Endothelial cell of umbilical vein (primary cell): Measurements from ENCODE around the gene SCFD1. TPM values are rescaled to one million over a fixed set of nuclear protein-coding genes. Genes with fewer than 3 reads are reported as not detected.

Experiments
- BruUV-seq: library from RNA; stranded (reverse); fragments of 400-500 nt; replicated peaks from 2 replicates; lab custom pipeline; 2021; lab: Mats Ljungman, UMichigan
- CTCF ChIA-PET: fragments of 300-600, 350-600 bp; sonication (Branson Sonifier 250); formaldehyde crosslinking; loops from one replicate; lab custom pipeline; 2021; ENCODE audit warnings: antibody characterized with exemption, inconsistent platforms; lab: Charles Lee
- POLR2A ChIA-PET: fragments of 300-600, 350-600 bp; sonication (Branson Sonifier 250); formaldehyde crosslinking; loops from one replicate; lab custom pipeline; 2021; ENCODE audit warnings: antibody characterized with exemption, inconsistent platforms; lab: Charles Lee
- DNase-seq: peaks from one replicate; pipeline ENCODE4 v3.0.0-alpha.2; 2011; ENCODE audit warnings: low read depth, low spot score
- FAIRE-seq: peaks from 2 replicates; lab custom pipeline; 2011; peaks lifted over from hg19 to GRCh38; lab: Jason Lieb, UNC
- H2AFZ ChIP-seq: 2 replicates; pipeline ENCODE4 v1.6.0; 2012; ENCODE audit warnings: low read depth, low read length, control low read depth, inconsistent platforms
- H3K27ac ChIP-seq: 2 replicates; pipeline ENCODE4 v1.5.1; 2011; ENCODE audit warnings: low read depth, mild to moderate bottlenecking, control low read depth, low read length, moderate library complexity; ENCODE audit not compliant: insufficient read depth
- H3K27me3 ChIP-seq, 2 experiments: 2 replicates each; pipeline versions ENCODE4 v1.6.0 to v1.6.1; 2011; ENCODE audit warnings: low read length in 2 of 2, mixed read lengths in 1 of 2; ENCODE audit not compliant: control insufficient read depth in 2 of 2, insufficient read depth in 2 of 2
- H3K36me3 ChIP-seq, 2 experiments: 2 replicates in 1 of 2; 3 replicates in 1 of 2; pipeline ENCODE4 v1.5.1; 2011; ENCODE audit warnings: low read length in 2 of 2, mild to moderate bottlenecking in 1 of 2, moderate library complexity in 1 of 2; ENCODE audit not compliant: control insufficient read depth in 2 of 2, insufficient read depth in 2 of 2; ENCODE audit errors: extremely low read depth in 1 of 2
- H3K4me1 ChIP-seq: 3 replicates; pipeline ENCODE4 v1.5.1; 2011; ENCODE audit warnings: mild to moderate bottlenecking, low read length; ENCODE audit not compliant: control insufficient read depth, insufficient read depth; ENCODE audit errors: extremely low read depth
- H3K4me2 ChIP-seq: 2 replicates; pipeline ENCODE4 v1.6.1; 2011; ENCODE audit warnings: low read length, control low read depth, mixed read lengths; ENCODE audit not compliant: insufficient read depth
- H3K4me3 ChIP-seq, 3 experiments: fragments of 200-600 bp in 1 of 3; sonication (generic), shearing (Covaris generic) in 1 of 3; replicated peaks in 1 of 3; 2 replicates each; pipeline ENCODE4 v1.5.1; 2011 to 2016; ENCODE audit warnings: control low read depth in 3 of 3, low read length in 3 of 3, mild to moderate bottlenecking in 2 of 3, inconsistent platforms in 1 of 3, low read depth in 1 of 3, moderate library complexity in 1 of 3; ENCODE audit not compliant: insufficient read depth in 1 of 3
- H3K79me2 ChIP-seq: 2 replicates; pipeline ENCODE4 v1.6.0; 2012; ENCODE audit warnings: low read length, inconsistent platforms; ENCODE audit not compliant: control insufficient read depth, insufficient read depth
- H3K9ac ChIP-seq: replicated peaks from 2 replicates; pipeline ENCODE3; 2011; ENCODE audit warnings: low read length, control low read depth; ENCODE audit not compliant: insufficient read depth; ENCODE audit errors: extremely low read depth
- H3K9me1 ChIP-seq: replicated peaks from 3 replicates; pipeline ENCODE4 v1.6.0; 2011; ENCODE audit warnings: mild to moderate bottlenecking, low read length; ENCODE audit not compliant: control insufficient read depth, insufficient read depth; ENCODE audit errors: extremely low read depth
- H3K9me3 ChIP-seq: replicated peaks from 2 replicates; pipeline ENCODE4 v1.5.1; 2012; ENCODE audit warnings: low read length, inconsistent platforms; ENCODE audit not compliant: control insufficient read depth, insufficient read depth
- H4K20me1 ChIP-seq: replicated peaks from 2 replicates; pipeline ENCODE3; 2011; ENCODE audit warnings: mild to moderate bottlenecking, low read length; ENCODE audit not compliant: control insufficient read depth, insufficient read depth; ENCODE audit errors: extremely low read depth
- EZH2 ChIP-seq: IDR thresholded peaks from 2 replicates; pipeline ENCODE4 v1.6.1; 2012; ENCODE audit warnings: borderline replicate concordance, low read depth, mild to moderate bottlenecking, moderate library complexity, low read length, inconsistent platforms; ENCODE audit not compliant: severe bottlenecking
- FOS ChIP-seq: IDR thresholded peaks from 2 replicates; pipeline ENCODE4 v1.6.1; 2011; ENCODE audit warnings: mild to moderate bottlenecking, low read length, moderate library complexity, borderline replicate concordance; ENCODE audit not compliant: insufficient read depth
- GATA2 ChIP-seq: IDR thresholded peaks from 2 replicates; pipeline ENCODE4 v1.7.0; 2011; ENCODE audit warnings: low read depth, mild to moderate bottlenecking, moderate library complexity, mixed read lengths, low read length; ENCODE audit not compliant: insufficient read length, insufficient read depth
- JUN ChIP-seq: IDR thresholded peaks from 2 replicates; pipeline ENCODE4 v1.6.1; 2011; ENCODE audit warnings: borderline replicate concordance, low read depth; ENCODE audit not compliant: insufficient read length, insufficient read depth
- MYC ChIP-seq: IDR thresholded peaks from one replicate; pipeline ENCODE4 v1.6.1; 2011; ENCODE audit warnings: mild to moderate bottlenecking, low read depth, low read length
- POLR2A ChIP-seq: IDR thresholded peaks from 2 replicates; pipeline ENCODE4 v1.6.1; 2012; ENCODE audit warnings: low read depth, mild to moderate bottlenecking, control low read depth, low read length
- POLR2AphosphoS5 ChIP-seq: IDR thresholded peaks from 2 replicates; pipeline ENCODE4 v1.6.1; 2012; ENCODE audit warnings: low read depth, mild to moderate bottlenecking, control low read depth, low read length, moderate library complexity; ENCODE audit not compliant: insufficient read depth
- dilution Hi-C: fragments of 300-500 bp; cut with MboI; formaldehyde crosslinking; loops from one replicate; pipeline ENCODE4 v1.15.0; 2019; ENCODE audit warnings: low sequenced_read_pairs; ENCODE audit not compliant: extremely low pct_ligation_motif_present
- intact Hi-C: fragments of 100-400 bp; cut with micrococcal nuclease; formaldehyde crosslinking; loops from one replicate; pipeline ENCODE4 v1.10.0; 2022
- polyA plus RNA-seq, 4 experiments: library from polyadenylated mRNA; depleted of rRNA in 3 of 4; stranded (reverse) in 3 of 4; unstranded in 1 of 4; fragments of >200 nt; gene quantifications; 2 replicates each; pipeline versions ENCODE4 v1.2.1 to v1.2.3, GENCODE V29; 2011 to 2012; ENCODE audit warnings: missing spikeins in 1 of 4
- total RNA-seq: library from RNA; stranded (reverse); gene quantifications from 2 replicates; pipeline ENCODE4 v1.2.3, GENCODE V29; 2021
- TF ChIP-seq, protein P1 (sequence below): IDR thresholded peaks from 2 replicates; pipeline ENCODE4 v1.6.1; 2011; ENCODE audit not compliant: insufficient read depth, insufficient read length
- TF ChIP-seq, protein P2 (sequence below), 2 donors: IDR thresholded peaks; 1 replicate in 1 of 2; 2 replicates in 1 of 2; pipeline ENCODE4 v1.5.1; 2011; ENCODE audit warnings: low read length in 2 of 2, mild to moderate bottlenecking in 2 of 2, moderate library complexity in 2 of 2, control low read depth in 1 of 2, inconsistent platforms in 1 of 2, low read depth in 1 of 2; ENCODE audit not compliant: insufficient read depth in 1 of 2; ENCODE audit errors: extremely low read depth in 1 of 2

The SCFD1 gene
- total and polyA plus RNA-seq, 2 donors (not counting 3 experiments of a cell fraction or from before 2014, with no cell fraction given), result 21.3 to 59.9 TPM

DNA sequence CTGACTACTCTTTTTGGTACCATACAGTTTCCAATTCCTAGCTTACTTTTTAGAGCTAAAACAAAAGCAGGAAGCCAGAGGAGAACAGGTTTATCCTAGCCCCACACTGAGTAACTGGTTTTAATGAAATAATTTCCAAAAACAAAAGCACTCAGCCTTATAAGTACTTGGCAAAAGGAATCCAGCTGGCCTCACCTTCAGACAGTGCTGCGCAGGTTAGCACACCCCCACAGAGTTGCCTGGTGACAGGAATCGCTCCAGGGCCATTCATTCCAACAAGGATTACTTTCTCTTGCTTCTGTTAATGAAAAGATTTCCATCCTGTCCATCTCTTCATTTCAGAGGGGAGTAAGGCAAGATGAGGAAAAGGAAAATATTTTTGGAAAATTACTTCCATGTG is 84.6 kb downstream of the SCFD1 start:
- DNase-seq (no peak), FAIRE-seq (no peak)
- H3K79me2 ChIP-seq, result no peaks in the 10 kb centered on the region
- no peak overlapping the region for H3K4me2 ChIP-seq
- no peaks in the 10 kb centered on the region for H4K20me1 ChIP-seq
- H3K36me3 ChIP-seq, result no peaks in the 10 kb centered on the region
- intact Hi-C loops (no loop called here), dilution Hi-C loops (no loop called here)
- TF ChIP-seq, protein P1, sequence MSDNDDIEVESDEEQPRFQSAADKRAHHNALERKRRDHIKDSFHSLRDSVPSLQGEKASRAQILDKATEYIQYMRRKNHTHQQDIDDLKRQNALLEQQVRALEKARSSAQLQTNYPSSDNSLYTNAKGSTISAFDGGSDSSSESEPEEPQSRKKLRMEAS, result no peak
- TF ChIP-seq MYC, result no peak
- TF ChIP-seq FOS, result no peak
- TF ChIP-seq POLR2A, result no peak
- no peak for TF ChIP-seq POLR2AphosphoS5
- no peak for TF ChIP-seq JUN
- ChIA-PET CTCF (no interaction called here), POLR2A (no interaction called here)
- no peak overlapping the region for H2AFZ ChIP-seq
- no peak overlapping the region for H3K4me3 ChIP-seq
- no peaks in the 10 kb centered on the region for H3K27me3 ChIP-seq
- no peak overlapping the region for H3K27ac ChIP-seq
- no TSS peak for BruUV-seq
- no peaks in the 10 kb centered on the region for H3K9me3 ChIP-seq
- H3K9me1 ChIP-seq, result no peaks in the 10 kb centered on the region
- H3K9ac ChIP-seq, result no peak overlapping the region
- H3K4me1 ChIP-seq, result no peaks in the 10 kb centered on the region

DNA sequence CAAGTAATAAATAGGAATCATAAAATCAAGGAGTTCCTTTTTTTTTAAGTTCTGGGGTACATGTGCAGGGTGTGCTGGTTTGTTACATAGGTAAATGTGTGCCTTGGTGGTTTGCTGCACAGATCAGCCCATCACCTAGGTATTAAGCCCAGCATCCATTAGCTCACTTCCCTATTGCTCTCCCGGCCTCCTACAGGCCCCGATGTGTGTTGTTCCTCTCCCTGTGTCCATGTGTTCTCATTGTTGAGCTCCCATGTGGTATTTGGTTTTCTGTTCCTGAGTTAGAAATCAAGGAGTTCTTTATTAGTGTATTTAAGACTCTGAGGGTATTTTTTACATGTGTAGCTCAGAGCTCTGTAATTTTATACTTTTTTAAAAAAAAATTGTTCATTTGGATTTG is 86.0 kb downstream of the SCFD1 start:
- ChIA-PET POLR2A (no interaction called here), CTCF (interaction anchor here (1.9 kb wide), 1 partner anchor 51 kb away, joined by 5 read pairs; no protein-coding TSS in a partner anchor)
- no peak overlapping the region for H3K9ac ChIP-seq
- DNase-seq (no peak), FAIRE-seq (no peak)
- no peaks in the 10 kb centered on the region for H3K36me3 ChIP-seq
- no peaks in the 10 kb centered on the region for H3K79me2 ChIP-seq
- no peak overlapping the region for H3K4me3 ChIP-seq
- no peak overlapping the region for H3K4me2 ChIP-seq
- H3K27me3 ChIP-seq, result no peaks in the 10 kb centered on the region
- BruUV-seq, result no TSS peak
- no peak overlapping the region for H3K27ac ChIP-seq
- intact Hi-C loops (no loop called here), dilution Hi-C loops (no loop called here)
- H4K20me1 ChIP-seq, result no peaks in the 10 kb centered on the region
- H3K9me3 ChIP-seq, result no peaks in the 10 kb centered on the region
- H3K9me1 ChIP-seq, result no peaks in the 10 kb centered on the region
- TF ChIP-seq MYC, result no peak
- TF ChIP-seq POLR2A, result no peak
- TF ChIP-seq, protein P2, sequence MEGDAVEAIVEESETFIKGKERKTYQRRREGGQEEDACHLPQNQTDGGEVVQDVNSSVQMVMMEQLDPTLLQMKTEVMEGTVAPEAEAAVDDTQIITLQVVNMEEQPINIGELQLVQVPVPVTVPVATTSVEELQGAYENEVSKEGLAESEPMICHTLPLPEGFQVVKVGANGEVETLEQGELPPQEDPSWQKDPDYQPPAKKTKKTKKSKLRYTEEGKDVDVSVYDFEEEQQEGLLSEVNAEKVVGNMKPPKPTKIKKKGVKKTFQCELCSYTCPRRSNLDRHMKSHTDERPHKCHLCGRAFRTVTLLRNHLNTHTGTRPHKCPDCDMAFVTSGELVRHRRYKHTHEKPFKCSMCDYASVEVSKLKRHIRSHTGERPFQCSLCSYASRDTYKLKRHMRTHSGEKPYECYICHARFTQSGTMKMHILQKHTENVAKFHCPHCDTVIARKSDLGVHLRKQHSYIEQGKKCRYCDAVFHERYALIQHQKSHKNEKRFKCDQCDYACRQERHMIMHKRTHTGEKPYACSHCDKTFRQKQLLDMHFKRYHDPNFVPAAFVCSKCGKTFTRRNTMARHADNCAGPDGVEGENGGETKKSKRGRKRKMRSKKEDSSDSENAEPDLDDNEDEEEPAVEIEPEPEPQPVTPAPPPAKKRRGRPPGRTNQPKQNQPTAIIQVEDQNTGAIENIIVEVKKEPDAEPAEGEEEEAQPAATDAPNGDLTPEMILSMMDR (IDR thresholded peaks at IDR 0.05; ENCODE audit: extremely low read depth in 1 of 2, insufficient read depth in 1 of 2, low read depth in 1 of 2, low read length in 2 of 2), result no peak
- TF ChIP-seq GATA2, result no peak
- no peak for TF ChIP-seq FOS
- TF ChIP-seq JUN, result no peak
- TF ChIP-seq, protein P1, result no peak
- no peak for TF ChIP-seq POLR2AphosphoS5
- TF ChIP-seq EZH2, result no peak
- no peak overlapping the region for H2AFZ ChIP-seq
- H3K4me1 ChIP-seq, result no peaks in the 10 kb centered on the region
